Measurements from ENCODE around the gene PHC2.

DNA sequence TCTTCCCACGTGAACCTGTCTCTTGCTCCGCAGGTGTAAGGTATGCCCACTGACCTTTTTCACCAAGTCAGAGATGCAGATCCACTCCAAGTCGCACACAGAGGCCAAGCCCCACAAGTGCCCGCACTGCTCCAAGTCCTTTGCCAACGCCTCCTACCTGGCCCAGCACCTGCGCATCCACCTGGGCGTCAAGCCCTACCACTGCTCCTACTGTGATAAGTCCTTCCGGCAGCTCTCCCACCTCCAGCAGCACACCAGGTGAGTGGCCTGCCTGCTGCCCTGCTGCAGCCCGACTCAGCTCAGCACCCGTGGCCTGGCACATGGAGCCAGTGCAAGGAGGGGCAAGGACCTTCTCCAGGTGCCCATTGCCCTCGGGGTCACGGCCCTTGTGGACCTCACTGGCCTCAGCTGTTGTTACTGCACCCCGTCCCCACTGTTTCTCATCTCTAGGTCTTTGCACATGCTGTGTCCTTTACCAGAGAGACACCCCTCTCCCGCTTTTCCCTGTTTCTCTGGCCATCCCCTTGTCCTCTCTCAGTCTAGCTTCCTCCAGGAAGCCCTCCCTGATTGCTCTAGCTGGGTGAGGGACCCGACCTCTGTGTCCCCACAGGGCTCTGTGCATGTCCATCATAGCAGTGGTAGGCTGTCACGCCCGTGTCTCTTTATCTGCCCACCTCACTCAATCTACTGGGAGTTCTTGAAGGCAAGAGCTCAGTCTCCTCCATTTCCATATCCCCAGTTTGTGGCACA lies 149.2 kb downstream of the PHC2 start:
- TF ChIP-seq, protein P1, sequence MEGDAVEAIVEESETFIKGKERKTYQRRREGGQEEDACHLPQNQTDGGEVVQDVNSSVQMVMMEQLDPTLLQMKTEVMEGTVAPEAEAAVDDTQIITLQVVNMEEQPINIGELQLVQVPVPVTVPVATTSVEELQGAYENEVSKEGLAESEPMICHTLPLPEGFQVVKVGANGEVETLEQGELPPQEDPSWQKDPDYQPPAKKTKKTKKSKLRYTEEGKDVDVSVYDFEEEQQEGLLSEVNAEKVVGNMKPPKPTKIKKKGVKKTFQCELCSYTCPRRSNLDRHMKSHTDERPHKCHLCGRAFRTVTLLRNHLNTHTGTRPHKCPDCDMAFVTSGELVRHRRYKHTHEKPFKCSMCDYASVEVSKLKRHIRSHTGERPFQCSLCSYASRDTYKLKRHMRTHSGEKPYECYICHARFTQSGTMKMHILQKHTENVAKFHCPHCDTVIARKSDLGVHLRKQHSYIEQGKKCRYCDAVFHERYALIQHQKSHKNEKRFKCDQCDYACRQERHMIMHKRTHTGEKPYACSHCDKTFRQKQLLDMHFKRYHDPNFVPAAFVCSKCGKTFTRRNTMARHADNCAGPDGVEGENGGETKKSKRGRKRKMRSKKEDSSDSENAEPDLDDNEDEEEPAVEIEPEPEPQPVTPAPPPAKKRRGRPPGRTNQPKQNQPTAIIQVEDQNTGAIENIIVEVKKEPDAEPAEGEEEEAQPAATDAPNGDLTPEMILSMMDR (IDR thresholded peaks at IDR 0.05; ENCODE audit: low read depth, low read length) = no peak
- TF ChIP-seq, protein P2, sequence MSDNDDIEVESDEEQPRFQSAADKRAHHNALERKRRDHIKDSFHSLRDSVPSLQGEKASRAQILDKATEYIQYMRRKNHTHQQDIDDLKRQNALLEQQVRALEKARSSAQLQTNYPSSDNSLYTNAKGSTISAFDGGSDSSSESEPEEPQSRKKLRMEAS (IDR thresholded peaks at IDR 0.05; ENCODE audit: low read depth, low read length) = no peak

All from NB4 (cell line).